Skeletal muscle tissue (tissue), 4 donors: Measurements from ENCODE around the gene NKAPD1. TPM values are rescaled to one million over a fixed set of nuclear protein-coding genes. Genes with fewer than 3 reads are reported as not detected.
A peak's percentile ranks its signal among the peaks of the same experiment; 100 is the strongest.

Source experiments
- H3K27ac ChIP-seq: one replicate; pipeline ENCODE4 v1.7.0; 2013; ENCODE audit warnings: mild to moderate bottlenecking, low read depth, low read length, inconsistent platforms
- H3K27me3 ChIP-seq, 3 donors: one replicate each; pipeline ENCODE4 v1.7.0; 2013; ENCODE audit warnings: low read length in 3 of 3; ENCODE audit not compliant: control insufficient read depth in 3 of 3, insufficient read depth in 3 of 3
- H3K36me3 ChIP-seq, 3 donors: one replicate each; pipeline ENCODE4 v1.7.0; 2013; ENCODE audit warnings: low read length in 3 of 3; ENCODE audit not compliant: control insufficient read depth in 3 of 3, insufficient read depth in 3 of 3
- H3K4me1 ChIP-seq, 3 donors: one replicate each; pipeline ENCODE4 v1.7.0; 2013; ENCODE audit warnings: low read length in 3 of 3, mild to moderate bottlenecking in 3 of 3; ENCODE audit not compliant: control insufficient read depth in 3 of 3, insufficient read depth in 3 of 3
- H3K4me3 ChIP-seq, 3 donors: one replicate each; pipeline ENCODE4 v1.7.0; 2013; ENCODE audit warnings: low read length in 3 of 3
- H3K9ac ChIP-seq, 3 donors: one replicate each; pipeline ENCODE4 v1.7.0; 2013; ENCODE audit warnings: low read length in 3 of 3, mild to moderate bottlenecking in 3 of 3, moderate library complexity in 2 of 3, low read depth in 1 of 3
- H3K9me3 ChIP-seq, 3 donors: one replicate each; pipeline ENCODE4 v1.7.0; 2013; ENCODE audit warnings: low read length in 3 of 3; ENCODE audit not compliant: control insufficient read depth in 3 of 3
- total RNA-seq: library from RNA; depleted of rRNA; stranded (reverse); fragments of >200 nt; gene quantifications from one replicate; pipeline ENCODE4 v1.2.3, GENCODE V29; 2014
- donor health status: Osteomylitis.

Gene NKAPD1
- total RNA-seq, 1 donor from 2014 or later: 16.7 TPM

- no peaks in the 10 kb centered on the region for H3K9me3 ChIP-seq
- H3K27me3 ChIP-seq: no peaks in the 10 kb centered on the region
- no peak overlapping the region for H3K27ac ChIP-seq
- peaks cover 0 to 3% (median 0%) of the 10 kb centered on the region in 3 donors for H3K4me1 ChIP-seq
- H3K9ac ChIP-seq: no peak overlapping the region
- H3K36me3 ChIP-seq: peaks cover 0 to 3% (median 0%) of the 10 kb centered on the region in 3 donors
- no peak overlapping the region for H3K4me3 ChIP-seq
Measured at GRCh38 chr11:112113539-112114457, 39.7 kb downstream of the NKAPD1 start.

- peaks cover 0 to 3% (median 0%) of the 10 kb centered on the region in 3 donors for H3K36me3 ChIP-seq
- no peak overlapping the region for H3K9ac ChIP-seq
- H3K27me3 ChIP-seq: no peaks in the 10 kb centered on the region
- H3K27ac ChIP-seq: no peak overlapping the region
- H3K4me1 ChIP-seq: peaks cover 0 to 3% (median 0%) of the 10 kb centered on the region in 3 donors
- H3K4me3 ChIP-seq: no peak overlapping the region
- H3K9me3 ChIP-seq: no peaks in the 10 kb centered on the region
Measured at GRCh38 chr11:112114460-112114859, 40.4 kb downstream of the NKAPD1 start.

GRCh38 chr11:112115386-112115785 lies 41.3 kb downstream of the NKAPD1 start:
- Histone ChIP-seq H3K9me3 (no peaks in the 10 kb centered on the region), H3K4me1 (peaks cover 4 to 7% (median 5%) of the 10 kb centered on the region in 3 donors), H3K9ac (no peak overlapping the region), H3K27me3 (no peaks in the 10 kb centered on the region), H3K36me3 (peaks cover 0 to 2% (median 0%) of the 10 kb centered on the region in 3 donors), H3K4me3 (no peak overlapping the region), H3K27ac (no peak overlapping the region)

GRCh38 chr11:112118176-112118575 lies 44.1 kb downstream of the NKAPD1 start:
- H3K27me3 ChIP-seq: no peaks in the 10 kb centered on the region
- H3K9me3 ChIP-seq: no peaks in the 10 kb centered on the region
- no peak overlapping the region for H3K27ac ChIP-seq

GRCh38 chr11:112121981-112122615 lies 48.0 kb downstream of the NKAPD1 start:
- no peak overlapping the region for H3K27ac ChIP-seq
- no peak overlapping the region for H3K9ac ChIP-seq
- H3K4me1 ChIP-seq: peaks cover 4 to 6% (median 5%) of the 10 kb centered on the region in 3 donors
- no peak overlapping the region for H3K4me3 ChIP-seq
- H3K9me3 ChIP-seq: no peaks in the 10 kb centered on the region
- H3K27me3 ChIP-seq: no peaks in the 10 kb centered on the region
- peaks cover 0 to 2% (median 0%) of the 10 kb centered on the region in 3 donors for H3K36me3 ChIP-seq

More at GRCh38 chr11:112118176-112118575, 44.1 kb downstream of the NKAPD1 start:
- H3K9ac ChIP-seq: no peak overlapping the region
- H3K36me3 ChIP-seq: peaks cover 0 to 2% (median 0%) of the 10 kb centered on the region in 3 donors
- H3K4me1 ChIP-seq: peaks cover 4 to 7% (median 6%) of the 10 kb centered on the region in 3 donors
- no peak overlapping the region for H3K4me3 ChIP-seq

GRCh38 chr11:112123129-112123528 lies 49.0 kb downstream of the NKAPD1 start:
- H3K27ac ChIP-seq: no peak overlapping the region
- peaks cover 4 to 6% (median 5%) of the 10 kb centered on the region in 3 donors for H3K4me1 ChIP-seq
- no peaks in the 10 kb centered on the region for H3K27me3 ChIP-seq
- peaks cover 0 to 2% (median 0%) of the 10 kb centered on the region in 3 donors for H3K36me3 ChIP-seq
- no peak overlapping the region for H3K9ac ChIP-seq
- H3K9me3 ChIP-seq: no peaks in the 10 kb centered on the region
- no peak overlapping the region for H3K4me3 ChIP-seq

GRCh38 chr11:112127056-112127455 lies 53.0 kb downstream of the NKAPD1 start:
- H3K4me3 ChIP-seq: no peak overlapping the region
- no peak overlapping the region for H3K27ac ChIP-seq
- H3K9me3 ChIP-seq: no peaks in the 10 kb centered on the region
- no peaks in the 10 kb centered on the region for H3K36me3 ChIP-seq
- H3K27me3 ChIP-seq: no peaks in the 10 kb centered on the region
- H3K9ac ChIP-seq: no peak overlapping the region
- peaks cover 3 to 8% (median 3%) of the 10 kb centered on the region in 3 donors for H3K4me1 ChIP-seq

GRCh38 chr11:112128483-112129121 lies 54.5 kb downstream of the NKAPD1 start:
- H3K36me3 ChIP-seq: no peaks in the 10 kb centered on the region
- H3K9me3 ChIP-seq: no peaks in the 10 kb centered on the region
- H3K27me3 ChIP-seq: no peaks in the 10 kb centered on the region
- H3K27ac ChIP-seq: no peak overlapping the region
- H3K4me3 ChIP-seq: no peak overlapping the region
- H3K9ac ChIP-seq: peak overlapping the region in 1 of 3 donors; percentile 8
- peaks cover 7 to 14% (median 7%) of the 10 kb centered on the region in 3 donors for H3K4me1 ChIP-seq

GRCh38 chr11:112129656-112130055 lies 55.6 kb downstream of the NKAPD1 start:
- no peak overlapping the region for H3K4me3 ChIP-seq
- H3K27me3 ChIP-seq: no peaks in the 10 kb centered on the region
- H3K9me3 ChIP-seq: no peaks in the 10 kb centered on the region
- H3K9ac ChIP-seq: no peak overlapping the region
- H3K36me3 ChIP-seq: no peaks in the 10 kb centered on the region
- H3K4me1 ChIP-seq: peaks cover 7 to 14% (median 7%) of the 10 kb centered on the region in 3 donors
- no peak overlapping the region for H3K27ac ChIP-seq
